PC-3 (cell line): ENCODE results near the gene LAG3. TPM values are rescaled to one million over a fixed set of nuclear protein-coding genes. Genes with fewer than 3 reads are reported as not detected.
A peak's percentile ranks its signal among the peaks of the same experiment; 100 is the strongest.

ENCODE experiments used
- ATAC-seq: fragments of 200-7000 bp; cut with Tn5 transposase; 2 replicates; pipeline ENCODE4 v1.9.1; 2020; ENCODE audit warnings: mild to moderate bottlenecking, moderate library complexity
- BruUV-seq: library from RNA; stranded (reverse); fragments of 400-500 nt; replicated peaks from 2 replicates; lab custom pipeline; 2021; lab: Mats Ljungman, UMichigan
- CTCF ChIA-PET: fragments of 300-600 bp; sonication (Branson Sonifier 250); formaldehyde crosslinking; loops from one replicate; lab custom pipeline; 2022; ENCODE audit warnings: antibody characterized with exemption; lab: Charles Lee
- POLR2A ChIA-PET: fragments of 300-600 bp; sonication (Branson Sonifier 250); formaldehyde crosslinking; loops from one replicate; lab custom pipeline; 2022; ENCODE audit warnings: antibody characterized with exemption; ENCODE audit not compliant: unreplicated experiment; lab: Charles Lee
- DNase-seq: peaks from one replicate; pipeline ENCODE4 v3.0.0-alpha.2; 2015
- H2AFZ ChIP-seq: fragments of 300-600 bp; sonication (generic); 2 replicates; pipeline ENCODE4 v1.6.0; 2016; ENCODE audit warnings: antibody characterized with exemption, low read length
- H3F3A ChIP-seq: fragments of 300-600 bp; sonication (generic); one replicate; pipeline ENCODE4 v1.6.0; 2017; ENCODE audit warnings: antibody characterized with exemption, low read length, control low read depth, mild to moderate bottlenecking; ENCODE audit not compliant: unreplicated experiment
- H3K27ac ChIP-seq: fragments of 300-600 bp; sonication (generic); 2 replicates; pipeline ENCODE4 v1.5.1; 2016; ENCODE audit warnings: mild to moderate bottlenecking, low read length
- H3K27me3 ChIP-seq: fragments of 300-600 bp; sonication (generic); 2 replicates; pipeline ENCODE4 v1.6.1; 2016; ENCODE audit warnings: low read length, mixed read lengths
- H3K36me3 ChIP-seq: fragments of 300-600 bp; sonication (generic); 2 replicates; pipeline ENCODE4 v1.6.1; 2016; ENCODE audit warnings: low read depth, mixed run types, low read length, mixed read lengths
- H3K4me1 ChIP-seq: fragments of 300-600 bp; sonication (generic); 2 replicates; pipeline ENCODE4 v1.5.1; 2016; ENCODE audit warnings: low read length; ENCODE audit not compliant: insufficient read depth
- H3K4me2 ChIP-seq: fragments of 300-600 bp; sonication (generic); 2 replicates; pipeline ENCODE4 v1.6.0; 2016; ENCODE audit warnings: low read length
- H3K4me3 ChIP-seq: fragments of 300-600 bp; sonication (generic); 2 replicates; pipeline ENCODE4 v1.5.1; 2016; ENCODE audit warnings: mild to moderate bottlenecking, low read length, mixed read lengths
- H3K79me2 ChIP-seq: fragments of 300-600 bp; sonication (generic); 2 replicates; pipeline ENCODE4 v1.6.1; 2017; ENCODE audit warnings: low read length, mixed read lengths
- H3K9ac ChIP-seq: fragments of 300-600 bp; sonication (generic); 2 replicates; pipeline ENCODE4 v1.6.0; 2016; ENCODE audit warnings: mild to moderate bottlenecking, low read length
- H3K9me2 ChIP-seq: fragments of 300-600 bp; sonication (generic); replicated peaks from 2 replicates; pipeline ENCODE4 v1.6.1; 2016; ENCODE audit warnings: mixed run types, low read length, mixed read lengths
- H3K9me3 ChIP-seq: fragments of 300-600 bp; sonication (generic); 2 replicates; pipeline ENCODE4 v1.6.1; 2016; ENCODE audit warnings: low read length, mixed read lengths
- H4K20me1 ChIP-seq: fragments of 300-600 bp; sonication (generic); 2 replicates; pipeline ENCODE4 v1.6.1; 2016; ENCODE audit warnings: low read length, mixed read lengths
- CTCF ChIP-seq: fragments of 300-600 bp; sonication (generic); conservative IDR thresholded peaks from 2 replicates; pipeline ENCODE4 v1.5.1; 2017; ENCODE audit warnings: antibody characterized with exemption, low read depth, mild to moderate bottlenecking, low read length
- EZH2 ChIP-seq: fragments of 300-600 bp; sonication (generic); IDR thresholded peaks from one replicate; pipeline ENCODE4 v1.6.1; 2017; ENCODE audit warnings: antibody characterized with exemption, mild to moderate bottlenecking, low read length; ENCODE audit not compliant: unreplicated experiment
- EZH2phosphoT487 ChIP-seq: fragments of 300-600 bp; sonication (generic); IDR thresholded peaks from 2 replicates; pipeline ENCODE4 v1.6.1; 2018; ENCODE audit warnings: mild to moderate bottlenecking, antibody characterized with exemption, low read length, borderline replicate concordance
- intact Hi-C: fragments of 100-400 bp; cut with micrococcal nuclease; formaldehyde crosslinking; loops from 2 replicates; pipeline ENCODE4 v1.9.0; 2023
- total RNA-seq: library from RNA; depleted of rRNA; stranded (reverse); fragments of >200 nt; gene quantifications from 2 replicates; pipeline ENCODE4 v1.2.3, GENCODE V29; 2014

The LAG3 gene
- total RNA-seq, 1 experiment from 2014 or later, result 0.58 TPM

- ATAC-seq (peak; percentile 49), DNase-seq (peak; percentile 68)
- no peak for TF ChIP-seq EZH2
- peak; percentile 52 for TF ChIP-seq CTCF
- intact Hi-C loops, result loop anchor here (2.0 kb wide), 1 partner anchor 14 kb away; the partner anchor contains the start of gene MLF2
- Histone ChIP-seq H3K4me3 (peak overlapping the region; percentile 89), H3K4me2 (peak overlapping the region; percentile 96), H3K9ac (peak overlapping the region; percentile 79), H2AFZ (peak overlapping the region; percentile 75), H3K79me2 (peaks cover 27% of the 10 kb centered on the region), H3K9me3 (no peaks in the 10 kb centered on the region), H3F3A (no peaks in the 10 kb centered on the region), H3K27me3 (no peaks in the 10 kb centered on the region), H3K27ac (peak overlapping the region; percentile 9; the same call in 1 of the 2 replicates), H3K9me2 (no peaks in the 10 kb centered on the region), H3K4me1 (peaks cover 36% of the 10 kb centered on the region), H3K36me3 (no peaks in the 10 kb centered on the region), H4K20me1 (no peaks in the 10 kb centered on the region; the same call in 1 of the 2 replicates)
- no TSS peak for BruUV-seq
- POLR2A ChIA-PET, result interaction anchor here (0.6 to 1.5 kb wide), 3 partner anchors 13 to 85 kb away, joined by 4 to 14 read pairs (median 4); partner anchors contain the start of gene MLF2
- CTCF ChIA-PET, result interaction anchor here (0.5 to 2.0 kb wide), 4 partner anchors 12 to 158 kb away, joined by 3 to 24 read pairs (median 8); partner anchors contain the start of gene MLF2
Measured at GRCh38 chr12:6766651-6767349, 5.5 kb upstream of the LAG3 start.

- BruUV-seq, result TSS peak; percentile 34
- CTCF ChIA-PET, result interaction anchor here (0.7 to 2.0 kb wide), 3 partner anchors 11 to 157 kb away, joined by 3 to 24 read pairs (median 10); partner anchors contain the start of gene MLF2
Measured at GRCh38 chr12:6767353-6768319, 4.7 kb upstream of the LAG3 start.

More at GRCh38 chr12:6767353-6768319, 4.7 kb upstream of the LAG3 start:
- H3K36me3 ChIP-seq, result no peaks in the 10 kb centered on the region
- H3K9me3 ChIP-seq, result no peaks in the 10 kb centered on the region
- H4K20me1 ChIP-seq, result no peaks in the 10 kb centered on the region; the same call in 1 of the 2 replicates
- peak overlapping the region; percentile 9; the same call in 1 of the 2 replicates for H3K27ac ChIP-seq
- peak; percentile 23 for DNase-seq
- peak overlapping the region; percentile 79 for H3K9ac ChIP-seq
- TF ChIP-seq CTCF (no peak), EZH2 (no peak), EZH2phosphoT487 (no peak)
- H3K4me1 ChIP-seq, result peaks cover 36% of the 10 kb centered on the region
- no peaks in the 10 kb centered on the region for H3K9me2 ChIP-seq
- ATAC-seq, result no peak
- peaks cover 27% of the 10 kb centered on the region for H3K79me2 ChIP-seq
- H3F3A ChIP-seq, result no peaks in the 10 kb centered on the region
- POLR2A ChIA-PET, result interaction anchor here (0.6 to 1.5 kb wide), 2 partner anchors 14 to 65 kb away, joined by 4 to 14 read pairs; partner anchors contain the start of gene MLF2
- H3K4me3 ChIP-seq, result peak overlapping the region; percentile 89
- H2AFZ ChIP-seq, result peak overlapping the region; percentile 75
- H3K27me3 ChIP-seq, result no peaks in the 10 kb centered on the region
- intact Hi-C loops, result loop anchor here (2.0 kb wide), 1 partner anchor 15 kb away; the partner anchor contains the start of gene MLF2
- H3K4me2 ChIP-seq, result peak overlapping the region; percentile 96
